Endodermal cell (in vitro differentiated cells): ENCODE data around the gene HPCAL1. TPM values are rescaled to one million over a fixed set of nuclear protein-coding genes. Genes with fewer than 3 reads are reported as not detected.

Experiments used
- DNase-seq: peaks from one replicate; pipeline ENCODE4 v3.0.0-alpha.2; 2017
- H3K27ac ChIP-seq: 2 replicates; pipeline ENCODE4 v1.5.1; 2013; ENCODE audit warnings: mild to moderate bottlenecking, low read depth, low read length, moderate library complexity
- H3K27me3 ChIP-seq: 2 replicates; pipeline ENCODE4 v1.6.1; 2013; ENCODE audit warnings: mild to moderate bottlenecking, low read length, moderate library complexity; ENCODE audit not compliant: insufficient read depth, control insufficient read depth, poor library complexity, severe bottlenecking
- H3K36me3 ChIP-seq: 2 replicates; pipeline ENCODE4 v1.7.0; 2013; ENCODE audit warnings: mild to moderate bottlenecking, low read length, moderate library complexity; ENCODE audit not compliant: control insufficient read depth, insufficient read depth
- H3K4me1 ChIP-seq: one replicate; pipeline ENCODE4 v1.7.0; 2013; ENCODE audit warnings: low read length; ENCODE audit not compliant: control insufficient read depth, insufficient read depth
- H3K4me3 ChIP-seq: 2 replicates; pipeline ENCODE4 v1.5.1; 2013; ENCODE audit warnings: mild to moderate bottlenecking, low read length, moderate library complexity
- H3K9ac ChIP-seq: 2 replicates; pipeline ENCODE4 v1.6.1; 2013; ENCODE audit warnings: mild to moderate bottlenecking, low read length, moderate library complexity; ENCODE audit not compliant: poor library complexity, severe bottlenecking; ENCODE audit errors: extremely low read depth
- H3K9me3 ChIP-seq: 2 replicates; pipeline ENCODE4 v1.6.1; 2013; ENCODE audit warnings: mild to moderate bottlenecking, low read length, moderate library complexity; ENCODE audit not compliant: control insufficient read depth
- H3K27ac Mint-ChIP-seq: 2 replicates; pipeline ENCODE4 v1.8.0; 2020; ENCODE audit warnings: mixed read lengths
- H3K27me3 Mint-ChIP-seq: 2 replicates; pipeline ENCODE4 v1.8.0; 2021; ENCODE audit warnings: mild to moderate bottlenecking, mixed read lengths; ENCODE audit not compliant: insufficient read depth
- H3K36me3 Mint-ChIP-seq: 2 replicates; pipeline ENCODE4 v1.8.0; 2020; ENCODE audit warnings: low read depth, mixed read lengths
- H3K4me1 Mint-ChIP-seq: 2 replicates; pipeline ENCODE4 v1.8.0; 2020; ENCODE audit warnings: mixed read lengths
- H3K4me3 Mint-ChIP-seq: 2 replicates; pipeline ENCODE4 v1.8.0; 2020; ENCODE audit warnings: mild to moderate bottlenecking, moderate library complexity, mixed read lengths
- H3K9me3 Mint-ChIP-seq: 2 replicates; pipeline ENCODE4 v1.8.0; 2020; ENCODE audit warnings: mild to moderate bottlenecking, mixed read lengths
- WGBS, 2 experiments: methylation state at CpG; one replicate each; pipeline versions ENCODE4 v1.1.5 to v1.1.7; 2013; ENCODE audit warnings: missing lambda C conversion rate in 2 of 2, mixed read lengths in 1 of 2; ENCODE audit not compliant: insufficient coverage in 1 of 2, insufficient read length in 1 of 2; 5-methylcytosine and 5-hydroxymethylcytosine counted together
- total RNA-seq, 2 donors: library from RNA; stranded (reverse); fragmentation: NEBNext Ultra II Directional in 1 of 2; extraction: Animal tissue kit (Norgen Biotek cat#: 25700) in 1 of 2; gene quantifications; 2 replicates in 1 of 2; 3 replicates in 1 of 2; pipeline ENCODE4 v1.2.1, GENCODE V29; 2021
- TF ChIP-seq, protein P1 (sequence below): fragments of 200-600 bp; sonication (generic); conservative IDR thresholded peaks from 2 replicates; pipeline ENCODE4 v1.5.0; 2021; ENCODE audit warnings: antibody characterized with exemption, mild to moderate bottlenecking

HPCAL1 gene
- total RNA-seq, 2 donors from 2014 or later, result 6.8 to 8.1 TPM

DNA sequence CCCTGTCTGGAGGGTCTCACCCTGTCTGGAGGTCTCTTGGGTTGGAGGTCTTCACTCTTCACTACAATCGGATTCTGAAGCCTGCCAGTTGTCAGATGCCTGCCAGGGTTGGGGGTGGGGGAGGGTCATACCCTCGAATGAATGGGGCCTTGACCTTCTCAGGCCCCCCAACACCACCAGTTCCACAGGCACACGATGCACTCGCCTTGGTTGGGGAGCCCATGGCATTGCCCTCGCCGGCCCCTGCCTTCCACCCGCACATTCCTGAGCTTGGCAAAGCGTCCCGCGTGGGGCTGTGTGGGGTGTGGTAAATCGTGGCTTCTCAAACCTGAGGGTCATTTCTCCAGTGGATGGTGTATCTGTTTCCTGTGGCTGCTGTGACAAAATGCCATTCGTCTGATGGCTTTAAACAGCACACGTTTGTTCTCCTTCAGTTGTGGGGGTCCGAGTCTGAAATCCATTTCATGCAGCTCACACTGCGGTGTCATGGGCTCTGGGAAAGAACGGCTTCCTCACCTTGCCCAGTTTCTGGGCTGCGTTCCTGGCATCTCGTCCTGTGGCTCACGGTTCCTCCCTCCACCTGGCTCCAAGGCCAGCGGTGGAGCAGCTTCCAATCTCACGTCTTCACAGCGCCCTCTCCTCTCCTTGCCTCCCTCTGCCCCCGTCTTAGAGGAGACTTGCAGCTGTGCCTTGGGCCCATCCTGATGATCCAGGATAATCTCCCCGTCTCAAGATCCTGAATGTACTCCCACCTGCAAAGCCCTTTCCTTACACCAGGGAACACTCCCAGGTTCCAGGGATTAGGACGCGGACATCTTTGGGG, 38.0 kb upstream of the HPCAL1 start:
- Mint-ChIP-seq H3K9me3 (no peaks in the 10 kb centered on the region), H3K4me3 (no peak overlapping the region), H3K36me3 (no peaks in the 10 kb centered on the region), H3K27ac (no peak overlapping the region), H3K27me3 (peaks cover 3% of the 10 kb centered on the region), H3K4me1 (no peaks in the 10 kb centered on the region)
- WGBS, 2 experiments, result 89 to 93% methylated on average over 25 to 26 of the region's 26 CpGs
- Histone ChIP-seq H3K9ac (no peak overlapping the region), H3K36me3 (no peaks in the 10 kb centered on the region), H3K4me3 (no peak overlapping the region), H3K4me1 (no peaks in the 10 kb centered on the region), H3K27ac (no peak overlapping the region), H3K27me3 (no peaks in the 10 kb centered on the region), H3K9me3 (no peaks in the 10 kb centered on the region)
- peak; percentile 37 for DNase-seq
- TF ChIP-seq, protein P1, sequence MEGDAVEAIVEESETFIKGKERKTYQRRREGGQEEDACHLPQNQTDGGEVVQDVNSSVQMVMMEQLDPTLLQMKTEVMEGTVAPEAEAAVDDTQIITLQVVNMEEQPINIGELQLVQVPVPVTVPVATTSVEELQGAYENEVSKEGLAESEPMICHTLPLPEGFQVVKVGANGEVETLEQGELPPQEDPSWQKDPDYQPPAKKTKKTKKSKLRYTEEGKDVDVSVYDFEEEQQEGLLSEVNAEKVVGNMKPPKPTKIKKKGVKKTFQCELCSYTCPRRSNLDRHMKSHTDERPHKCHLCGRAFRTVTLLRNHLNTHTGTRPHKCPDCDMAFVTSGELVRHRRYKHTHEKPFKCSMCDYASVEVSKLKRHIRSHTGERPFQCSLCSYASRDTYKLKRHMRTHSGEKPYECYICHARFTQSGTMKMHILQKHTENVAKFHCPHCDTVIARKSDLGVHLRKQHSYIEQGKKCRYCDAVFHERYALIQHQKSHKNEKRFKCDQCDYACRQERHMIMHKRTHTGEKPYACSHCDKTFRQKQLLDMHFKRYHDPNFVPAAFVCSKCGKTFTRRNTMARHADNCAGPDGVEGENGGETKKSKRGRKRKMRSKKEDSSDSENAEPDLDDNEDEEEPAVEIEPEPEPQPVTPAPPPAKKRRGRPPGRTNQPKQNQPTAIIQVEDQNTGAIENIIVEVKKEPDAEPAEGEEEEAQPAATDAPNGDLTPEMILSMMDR, result no peak

GRCh38 chr2:10265329-10266132, 37.2 kb upstream of the HPCAL1 start:
- H3K36me3 ChIP-seq, result no peaks in the 10 kb centered on the region
- no peaks in the 10 kb centered on the region for H3K4me1 Mint-ChIP-seq
- no peaks in the 10 kb centered on the region for H3K27me3 ChIP-seq
- peak; percentile 35 for DNase-seq
- H3K4me3 Mint-ChIP-seq, result no peak overlapping the region
- WGBS, 2 experiments, result 91 to 92% methylated on average over 16 to 18 of the region's 18 CpGs
- H3K36me3 Mint-ChIP-seq, result no peaks in the 10 kb centered on the region
- H3K27ac ChIP-seq, result no peak overlapping the region
- peaks cover 3% of the 10 kb centered on the region for H3K27me3 Mint-ChIP-seq
- H3K9me3 Mint-ChIP-seq, result no peaks in the 10 kb centered on the region
- H3K9ac ChIP-seq, result no peak overlapping the region
- no peaks in the 10 kb centered on the region for H3K4me1 ChIP-seq
- no peak overlapping the region for H3K27ac Mint-ChIP-seq
- TF ChIP-seq, protein P1, result no peak
- no peak overlapping the region for H3K4me3 ChIP-seq
- no peaks in the 10 kb centered on the region for H3K9me3 ChIP-seq

GRCh38 chr2:10266133-10266620, 36.5 kb upstream of the HPCAL1 start:
- no peak overlapping the region for H3K27ac ChIP-seq
- Mint-ChIP-seq H3K4me3 (no peak overlapping the region), H3K27me3 (peaks cover 3% of the 10 kb centered on the region), H3K27ac (no peak overlapping the region), H3K4me1 (peaks cover 2% of the 10 kb centered on the region), H3K36me3 (no peaks in the 10 kb centered on the region), H3K9me3 (no peaks in the 10 kb centered on the region)
- H3K4me1 ChIP-seq, result no peaks in the 10 kb centered on the region
- TF ChIP-seq, protein P1, result no peak
- no peaks in the 10 kb centered on the region for H3K9me3 ChIP-seq
- no peaks in the 10 kb centered on the region for H3K27me3 ChIP-seq
- no peaks in the 10 kb centered on the region for H3K36me3 ChIP-seq
- DNase-seq, result peak; percentile 3
- no peak overlapping the region for H3K9ac ChIP-seq
- H3K4me3 ChIP-seq, result no peak overlapping the region
- WGBS, 2 experiments, result 87 to 91% methylated on average over 9 to 10 of the region's 10 CpGs
